HG02798 (cell line): ENCODE data around the gene PIP5KL1.

ENCODE experiments used
- ATAC-seq: cut with Tn5 transposase; IDR thresholded peaks from one replicate; pipeline ENCODE4 v1.9.1; 2021; ENCODE audit warnings: mild to moderate bottlenecking; ENCODE audit not compliant: unreplicated experiment, poor library complexity

The PIP5KL1 gene

DNA sequence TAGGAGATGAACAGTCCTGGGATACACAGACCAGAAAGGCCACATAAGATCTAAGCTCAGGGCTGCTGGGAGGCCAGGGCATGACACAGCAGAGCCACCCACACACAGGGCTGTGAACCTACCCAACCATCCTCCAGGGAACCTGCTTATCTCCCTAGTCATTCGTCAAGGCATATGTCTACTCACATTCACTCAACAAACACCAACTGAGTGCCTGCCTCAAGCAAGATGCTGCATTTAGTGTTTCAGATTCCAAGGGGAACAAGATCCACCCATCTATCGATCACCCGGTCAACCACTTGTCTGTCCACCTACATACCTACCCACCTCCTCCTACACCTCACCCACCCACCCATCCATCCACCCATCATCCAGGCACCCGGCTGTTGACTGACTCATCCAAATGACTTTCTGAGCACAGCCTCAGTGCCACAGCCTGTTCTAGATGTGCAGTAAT, 5.2 kb upstream of the PIP5KL1 start:
- ATAC-seq: no peak

DNA sequence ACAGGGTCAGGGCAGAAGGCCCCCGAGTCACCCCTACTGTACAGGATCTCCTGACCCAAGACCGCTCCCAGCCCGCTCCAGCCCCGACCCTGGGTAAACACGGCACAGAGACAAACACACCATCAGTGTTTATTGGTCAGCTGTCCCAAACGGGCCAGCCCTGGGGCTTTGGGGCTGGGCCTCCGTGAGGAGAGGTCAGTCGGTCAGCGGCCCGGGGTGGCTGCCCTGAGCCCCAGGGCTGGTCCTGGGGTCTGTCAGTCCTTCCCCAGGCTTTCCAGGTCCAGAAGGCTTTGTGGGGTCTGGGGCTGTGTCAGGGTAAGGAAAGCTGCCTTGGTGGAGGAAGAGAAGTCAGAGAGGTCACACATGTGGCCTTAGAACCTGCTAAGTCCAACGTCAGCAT, 4.4 kb upstream of the PIP5KL1 start:
- ATAC-seq: no peak

DNA sequence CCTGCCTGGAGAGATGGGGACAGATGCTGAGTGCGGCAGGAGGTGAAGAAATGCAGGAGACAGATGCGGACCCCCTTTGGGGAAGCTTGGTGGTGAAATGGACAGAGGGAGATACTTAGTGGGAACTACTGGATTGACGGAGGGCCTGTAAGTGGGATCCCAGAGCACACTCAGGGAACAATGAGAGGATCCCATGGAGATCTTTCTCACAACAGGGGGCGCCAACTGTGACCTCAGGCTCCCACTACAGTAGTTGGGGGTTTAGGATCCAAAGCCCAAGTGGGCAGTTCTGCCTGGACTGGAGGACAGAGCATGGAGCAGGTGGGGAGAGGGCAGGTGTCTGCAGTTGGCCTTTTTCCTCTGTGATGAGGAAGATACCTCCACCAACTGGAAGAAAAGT, 3.7 kb upstream of the PIP5KL1 start:
- ATAC-seq: no peak

DNA sequence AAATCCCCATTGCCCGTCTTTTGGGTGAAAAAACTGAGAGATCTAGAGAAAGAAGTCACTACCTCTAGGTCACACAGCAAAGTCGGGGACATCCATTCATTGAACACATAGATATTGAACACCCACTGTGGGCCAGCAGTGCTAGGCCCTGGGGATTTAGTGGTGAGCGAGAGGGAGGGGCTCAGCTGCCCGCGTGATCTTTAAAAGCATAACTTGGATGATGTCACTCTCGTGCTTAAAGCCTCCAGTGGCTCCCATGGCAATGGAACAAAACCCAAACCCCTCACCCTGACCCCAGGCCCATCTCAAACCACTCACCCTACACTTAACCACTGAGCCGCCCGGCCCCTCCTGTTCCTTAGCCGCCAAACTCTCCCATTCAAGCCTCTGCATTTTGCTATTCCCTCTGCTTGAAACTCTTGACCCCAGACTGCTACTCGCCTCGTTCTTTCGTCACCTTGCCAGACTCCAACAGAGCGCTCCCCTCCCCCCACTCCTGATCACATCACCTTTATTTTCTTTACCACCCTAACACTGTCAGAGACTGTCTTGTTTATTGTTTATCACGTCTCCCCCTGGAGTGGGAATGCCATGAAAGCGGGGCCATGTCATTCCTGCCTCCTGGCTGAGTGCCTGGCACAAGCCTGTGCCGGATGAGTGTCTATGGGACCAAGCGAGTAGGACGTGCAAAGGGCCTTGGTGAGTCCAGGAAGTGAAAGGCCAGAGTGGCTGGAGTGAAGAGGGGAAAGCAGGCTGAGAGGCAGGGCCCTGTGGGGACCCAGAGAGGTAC, 710 bp upstream of the PIP5KL1 start:
- ATAC-seq: peak; percentile 26

DNA sequence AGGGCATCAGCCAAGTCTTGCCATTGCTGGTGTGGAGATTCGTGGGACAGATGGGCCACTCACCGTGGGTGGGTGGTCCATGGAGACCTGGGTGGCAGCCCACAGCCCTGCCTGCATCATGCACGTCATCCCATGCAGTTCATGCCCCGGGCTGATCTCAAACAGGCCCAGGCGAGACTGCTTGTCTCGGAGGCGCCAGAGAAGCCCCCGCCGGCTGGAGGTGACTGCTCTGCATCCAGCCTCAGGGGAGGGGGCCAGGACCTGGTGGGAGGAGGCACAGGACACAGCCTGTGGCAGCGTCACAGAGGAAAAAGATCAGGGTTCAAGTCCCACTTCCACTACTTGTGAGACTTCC, 975 bp downstream of the PIP5KL1 start:
- no peak for ATAC-seq

DNA sequence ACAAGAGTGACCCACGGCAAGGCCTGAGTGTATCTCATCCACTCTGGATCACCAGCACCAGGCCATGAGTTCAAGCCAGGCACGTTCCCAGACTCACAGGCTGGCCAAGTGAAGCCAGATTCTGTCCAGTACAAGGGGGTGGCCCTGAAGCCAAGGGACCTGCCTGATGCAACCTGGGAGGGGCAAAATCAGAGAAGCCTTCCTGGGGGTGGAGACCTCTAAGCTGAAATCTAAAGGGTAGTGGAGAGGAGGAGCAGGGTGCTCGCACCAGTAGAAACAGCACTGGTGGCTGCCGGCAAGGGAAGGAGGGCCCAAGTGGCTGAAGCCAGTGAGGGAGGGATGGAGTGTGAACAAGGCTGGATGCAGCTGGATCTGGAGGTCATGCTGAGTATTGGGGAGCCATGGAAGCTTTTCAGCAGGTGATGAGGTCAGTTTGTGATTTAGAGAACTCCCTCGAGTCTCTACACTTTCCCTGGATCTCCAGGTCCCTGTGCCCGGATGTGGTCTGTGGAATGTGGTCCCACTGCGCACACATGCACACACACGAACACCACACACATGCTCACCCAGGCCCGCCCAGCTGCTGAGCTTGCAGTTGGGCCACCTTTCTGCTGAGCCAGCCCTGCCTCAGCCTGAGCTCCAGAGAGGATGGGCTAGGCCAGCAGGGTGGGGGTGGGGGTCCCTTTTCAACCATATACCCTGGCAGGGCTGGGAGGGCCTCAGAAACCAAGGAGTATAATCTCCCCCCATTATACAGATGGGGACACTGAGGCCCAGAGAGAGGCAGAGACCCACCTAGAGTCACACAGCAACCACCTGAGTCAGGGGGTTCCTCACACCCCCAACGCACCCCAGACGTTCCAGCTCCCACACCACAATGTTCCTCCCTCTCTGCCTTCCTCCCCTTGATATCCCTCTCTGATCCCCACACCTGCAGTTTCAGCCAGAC, 1.6 kb downstream of the PIP5KL1 start:
- no peak for ATAC-seq

DNA sequence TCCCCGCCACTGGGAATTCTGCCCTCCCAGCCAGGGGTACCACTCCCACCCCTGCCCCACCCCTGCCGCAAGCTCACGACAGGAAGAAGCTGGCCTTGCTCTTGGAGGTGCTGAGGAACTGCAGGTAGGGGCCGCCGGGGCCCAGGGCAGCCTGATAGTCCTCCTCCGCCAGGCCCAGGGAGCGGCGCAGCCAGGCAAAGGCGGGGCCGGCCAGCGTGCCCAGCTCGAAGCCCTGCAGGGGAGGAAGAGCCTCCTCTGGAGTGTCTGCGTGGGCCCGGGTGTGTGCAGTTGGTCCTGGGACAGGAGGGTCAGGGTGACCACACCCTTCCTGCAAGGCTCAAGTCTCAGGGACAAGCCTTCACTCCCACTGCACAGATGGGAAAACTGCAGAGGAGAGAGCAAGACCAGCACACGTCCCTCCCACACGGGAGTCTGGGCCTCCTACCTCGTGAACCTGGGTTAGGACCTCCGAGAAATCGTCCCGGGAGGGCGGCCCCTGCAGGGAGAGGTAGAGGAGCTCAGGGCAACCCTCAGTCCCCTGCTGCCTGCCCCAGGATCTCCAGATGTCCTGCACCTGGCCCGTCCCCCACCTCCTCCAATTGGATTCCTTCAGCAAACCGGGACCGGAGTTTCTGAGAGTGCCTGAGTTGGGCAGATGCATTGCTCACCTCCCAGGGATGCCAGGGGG, 2.4 kb downstream of the PIP5KL1 start:
- no peak for ATAC-seq

DNA sequence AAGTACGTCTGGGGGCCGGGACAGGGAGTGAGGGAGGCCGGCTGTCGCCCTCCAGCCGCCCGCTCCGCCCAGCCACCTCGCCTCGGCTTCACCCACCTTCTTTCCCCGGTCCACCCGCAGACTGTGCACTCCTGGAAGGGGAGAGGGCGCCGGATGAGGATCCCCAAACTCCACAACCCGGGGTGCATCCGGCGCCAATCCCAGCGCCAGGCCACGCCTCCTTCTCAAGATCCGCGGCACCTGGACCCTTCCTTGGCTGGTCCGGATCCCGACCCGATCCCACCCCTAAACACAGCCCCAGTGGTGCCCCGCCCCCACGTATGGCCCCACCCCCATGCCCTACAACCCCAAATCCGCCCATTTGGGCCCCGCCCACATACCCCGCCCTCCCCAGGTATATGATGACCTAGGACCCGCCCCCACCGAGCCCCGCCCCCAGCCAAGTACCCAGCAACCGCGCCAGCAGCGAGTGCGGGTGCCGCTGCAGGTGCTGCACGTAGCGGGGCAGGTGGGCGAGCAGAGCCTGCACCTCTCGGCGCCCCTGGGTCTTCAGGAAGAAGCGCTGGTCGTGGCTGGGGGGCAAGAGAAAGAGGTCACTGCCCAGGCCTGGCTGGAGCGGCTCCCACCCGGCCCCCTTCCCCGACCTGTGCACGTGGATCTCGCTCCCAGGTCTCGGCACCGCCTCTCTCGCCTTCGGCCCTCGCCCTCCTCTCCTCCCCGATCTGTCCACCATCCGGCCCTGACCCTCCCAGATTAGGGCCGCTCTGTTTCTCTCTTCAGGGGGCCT, 3.2 kb downstream of the PIP5KL1 start:
- ATAC-seq: no peak

DNA sequence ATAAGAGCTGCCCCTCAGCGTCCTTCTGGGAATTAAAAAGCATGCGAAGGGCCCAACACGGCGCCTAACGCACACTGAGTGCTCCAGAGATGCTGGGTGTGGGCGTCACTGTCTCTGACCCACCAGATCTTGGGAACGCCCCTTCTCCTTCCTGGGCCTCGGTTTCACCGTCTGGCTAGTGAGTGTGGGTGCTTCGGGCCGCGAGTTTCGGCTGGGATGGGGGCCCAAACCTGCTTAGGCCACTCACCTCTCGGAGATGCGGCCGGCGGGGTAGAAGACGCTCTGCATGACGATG, 3.7 kb downstream of the PIP5KL1 start:
- ATAC-seq: no peak

DNA sequence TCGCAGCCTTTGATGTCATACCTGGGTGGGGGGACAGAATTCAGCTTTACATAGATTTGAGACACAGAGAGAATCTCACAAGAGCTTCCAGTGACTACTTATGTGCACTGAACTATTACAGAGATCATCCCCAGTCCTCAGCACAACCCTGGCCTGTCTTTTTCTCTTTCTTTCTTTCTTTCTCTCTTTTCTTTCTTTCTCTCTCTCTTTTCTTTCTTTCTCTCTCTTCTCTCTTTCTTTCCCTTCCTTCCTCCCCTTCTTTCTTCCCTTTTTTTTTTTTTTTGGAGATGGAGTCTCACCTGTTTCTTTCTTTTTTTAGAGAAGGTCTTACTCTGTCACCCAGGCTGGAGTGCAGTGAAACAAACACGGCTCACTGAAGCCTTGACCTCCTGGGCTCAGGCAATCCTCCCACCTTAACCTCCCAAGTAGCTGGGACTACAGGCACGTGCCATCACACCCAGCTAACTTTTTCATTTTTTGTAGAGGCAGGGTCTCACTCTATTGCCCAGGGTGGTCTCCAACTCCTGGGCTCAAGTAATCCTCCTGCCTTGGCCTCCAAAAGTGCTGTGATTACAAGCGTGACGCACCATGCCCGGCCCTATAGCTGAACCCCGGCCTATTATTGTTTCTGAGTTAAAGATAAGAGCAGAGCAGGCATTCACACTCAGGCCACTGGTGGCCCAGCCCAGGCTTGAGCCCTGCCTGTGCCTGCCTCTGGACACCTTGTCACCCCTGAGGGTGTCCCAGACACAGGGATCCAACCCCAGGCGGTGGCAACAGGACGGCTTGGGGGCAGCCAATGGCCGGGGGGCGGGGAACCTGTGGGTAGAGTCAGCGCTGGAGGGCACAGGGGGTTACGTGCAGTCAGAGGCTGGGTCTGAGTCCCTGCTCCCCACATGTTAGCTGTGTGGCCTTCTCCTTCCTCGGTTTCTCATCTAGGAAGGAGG, 4.3 kb downstream of the PIP5KL1 start:
- no peak for ATAC-seq

DNA sequence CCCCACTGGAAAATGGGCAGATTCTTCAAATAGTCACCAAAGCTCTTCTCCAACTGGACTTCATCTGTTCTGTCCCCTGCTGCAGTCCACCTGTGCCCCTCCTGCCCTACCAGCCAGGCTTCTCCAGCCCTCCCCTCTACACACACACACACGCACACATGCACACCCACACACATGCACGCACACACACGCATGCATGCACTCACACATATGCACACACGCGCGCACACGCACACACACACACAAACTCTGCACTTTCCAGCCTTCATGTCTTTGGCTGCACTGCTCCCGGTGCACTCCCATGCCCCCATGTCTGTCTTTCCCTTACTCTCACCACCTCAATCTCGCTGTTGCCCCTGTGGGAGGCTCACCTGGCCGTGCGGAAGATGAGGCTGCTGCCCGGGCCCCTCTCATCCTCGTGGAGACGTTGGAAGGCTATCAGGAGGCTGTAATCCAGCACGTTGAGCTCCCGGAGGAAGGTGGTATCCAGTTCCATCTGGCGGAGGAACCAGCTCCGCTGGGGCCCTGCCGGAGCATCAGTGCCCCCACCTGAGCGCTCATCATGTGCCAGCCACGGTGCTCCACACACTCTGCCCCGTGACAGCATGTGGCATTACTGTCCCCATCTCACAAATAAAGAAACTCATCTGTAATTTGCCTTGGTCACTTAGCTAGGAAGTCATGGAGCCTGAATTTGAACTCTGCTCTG, 5.7 kb downstream of the PIP5KL1 start:
- no peak for ATAC-seq

DNA sequence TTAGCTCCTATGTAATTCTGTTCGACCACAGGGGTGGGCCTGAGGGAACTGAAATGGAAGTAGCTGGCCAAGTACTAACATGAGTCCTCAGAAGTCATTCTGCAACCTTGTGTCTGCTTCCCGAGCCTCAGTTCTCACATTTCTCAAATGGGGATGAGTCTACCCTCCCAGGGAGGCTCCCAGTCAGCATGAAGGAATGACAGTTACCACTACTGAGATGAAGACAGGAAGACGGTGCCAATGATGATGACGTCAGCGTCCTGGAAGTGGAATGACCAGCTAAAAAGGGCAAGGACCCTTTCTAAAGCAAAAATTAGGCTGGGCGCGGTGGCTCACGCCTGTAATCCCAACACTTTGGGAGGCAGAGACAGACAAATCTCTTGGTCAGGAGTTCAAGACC, 6.8 kb downstream of the PIP5KL1 start:
- no peak for ATAC-seq

DNA sequence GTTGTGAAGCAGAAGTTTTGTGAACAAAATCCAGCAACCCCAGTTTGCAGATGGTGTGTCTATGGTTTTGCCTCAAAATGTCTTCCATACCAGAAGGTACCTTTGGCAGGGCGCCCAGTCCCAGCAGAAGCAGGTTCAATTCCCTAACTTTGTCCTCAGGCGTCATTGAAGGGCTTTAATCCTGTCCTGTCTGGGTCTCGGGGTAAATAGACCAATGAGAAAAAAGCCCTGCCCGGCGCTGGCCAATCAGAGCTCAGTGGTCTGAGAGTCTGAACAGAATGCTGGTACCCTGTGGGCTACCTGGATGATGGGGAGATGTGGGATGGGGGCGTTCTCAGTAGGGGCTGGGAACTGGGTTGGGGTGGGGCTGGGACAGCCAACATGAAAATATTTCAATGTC, 7.5 kb downstream of the PIP5KL1 start:
- no peak for ATAC-seq

DNA sequence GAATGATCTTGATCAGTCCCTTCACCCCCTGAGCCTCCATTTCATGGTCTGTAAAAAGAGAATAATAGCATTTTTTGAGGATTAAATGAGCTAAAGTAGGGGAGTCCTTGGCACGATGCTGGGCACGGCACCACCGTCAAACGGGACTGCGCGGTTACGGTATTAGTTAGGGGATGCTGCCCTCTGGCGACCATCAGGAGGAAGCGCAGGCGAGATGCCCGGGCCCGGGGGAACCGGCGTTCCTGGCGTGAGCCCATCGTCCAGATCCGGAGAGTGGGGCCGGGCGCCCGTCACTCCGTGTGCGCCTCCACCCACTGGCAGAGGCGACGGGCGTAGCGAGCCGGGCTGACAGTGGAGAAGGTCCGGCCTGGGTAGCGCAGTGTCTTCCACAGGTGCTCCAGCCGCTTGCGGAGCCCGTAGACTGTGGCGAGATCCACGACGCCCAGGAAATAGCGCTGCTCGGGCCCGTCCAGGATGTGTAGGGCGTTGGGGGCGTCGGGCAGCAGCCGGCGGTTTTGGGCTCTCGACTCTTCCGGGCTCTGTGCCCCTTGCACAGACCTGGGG, 8.9 kb downstream of the PIP5KL1 start:
- peak; percentile 21 for ATAC-seq

DNA sequence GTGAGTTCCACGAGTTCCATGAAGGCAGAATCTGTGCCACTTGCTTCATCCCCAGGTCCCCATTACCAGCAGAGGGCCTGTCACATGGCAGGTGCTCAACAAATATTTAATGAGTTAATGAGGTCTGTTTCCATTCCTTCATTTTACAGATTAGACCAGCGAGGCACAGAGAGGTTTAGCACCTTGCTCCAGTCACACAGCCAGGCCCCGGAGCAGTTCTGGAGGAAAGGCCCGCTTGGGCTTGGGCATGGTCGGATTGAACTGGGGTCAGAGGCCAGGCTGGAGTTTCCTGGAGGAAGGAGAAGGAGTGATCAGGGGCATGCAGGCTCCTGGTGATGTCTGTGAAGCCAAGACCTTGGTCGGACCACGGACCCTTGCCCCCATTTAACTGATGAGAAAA, 9.8 kb downstream of the PIP5KL1 start:
- ATAC-seq: no peak

DNA sequence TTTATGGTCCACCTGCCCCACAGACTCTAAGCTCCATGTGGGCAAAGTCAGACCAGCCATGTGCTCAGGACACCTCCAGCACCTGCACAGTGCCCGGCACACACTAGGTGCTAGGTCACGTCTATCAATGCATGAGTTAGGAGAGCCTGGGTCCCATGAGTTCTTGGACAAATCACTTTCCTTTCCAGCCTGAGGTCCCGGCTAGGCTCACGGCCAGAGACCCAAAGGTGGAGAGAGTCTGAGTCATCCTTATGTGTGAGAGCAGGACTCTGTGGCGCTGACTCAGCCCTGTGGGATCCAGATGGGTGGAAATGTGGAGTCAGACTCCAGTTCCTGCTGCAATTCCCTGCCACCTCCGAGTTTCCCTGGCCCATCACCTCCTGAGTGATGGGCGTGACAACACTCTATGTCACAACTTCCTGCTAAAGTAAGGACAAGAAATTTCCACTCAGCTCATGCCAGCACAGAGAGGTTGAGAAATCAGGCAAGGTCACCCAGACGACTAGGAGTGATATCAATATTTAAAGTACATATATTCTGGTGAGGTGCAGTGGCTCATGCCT, 11.2 kb downstream of the PIP5KL1 start:
- ATAC-seq: no peak

DNA sequence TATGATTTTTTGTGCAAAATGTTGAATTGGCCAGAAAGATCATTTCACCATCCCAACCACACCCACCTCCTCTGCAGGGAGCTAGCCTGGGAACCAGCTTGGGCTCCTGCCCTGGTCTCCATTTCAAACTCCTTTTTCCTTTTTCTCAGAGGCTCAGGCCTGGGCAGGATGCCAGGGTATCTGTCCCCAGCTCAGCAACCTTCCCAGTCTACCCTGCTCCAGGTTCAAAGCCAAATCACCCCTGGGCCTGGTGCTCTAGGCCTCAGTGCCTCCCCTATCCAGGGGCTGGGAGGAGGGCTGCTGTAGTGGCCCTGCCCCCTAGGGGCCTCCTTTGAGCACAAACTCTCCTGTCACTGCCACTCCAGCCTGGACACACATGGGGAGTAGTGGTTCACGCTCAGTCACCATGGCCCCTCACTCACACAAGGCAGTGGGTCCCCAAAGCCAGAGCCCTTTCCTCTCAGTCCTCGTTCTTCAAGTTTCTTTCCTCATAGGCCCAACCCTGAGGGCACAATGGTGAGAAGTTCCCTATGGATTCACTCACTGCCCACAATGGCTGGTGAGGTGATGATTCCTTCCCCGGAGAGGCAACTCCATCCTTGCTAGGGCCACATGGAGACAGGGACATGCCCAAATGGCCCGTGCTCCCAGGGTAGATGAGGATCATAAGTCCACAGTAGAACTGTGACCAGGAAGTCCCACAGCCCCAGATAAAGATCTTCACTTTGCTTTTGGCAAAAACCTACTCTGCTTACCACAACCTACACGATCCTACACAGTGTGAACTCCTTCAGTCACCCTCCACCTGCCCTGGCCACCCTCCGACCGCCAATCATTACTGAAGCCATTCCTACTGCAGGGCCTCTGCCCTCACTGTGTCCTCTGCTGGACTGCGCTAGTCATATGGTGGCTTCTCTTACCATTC, 12.1 kb downstream of the PIP5KL1 start:
- no peak for ATAC-seq
